ENCODE measurements around the gene NDUFA11.

NDUFA11 gene

DNA sequence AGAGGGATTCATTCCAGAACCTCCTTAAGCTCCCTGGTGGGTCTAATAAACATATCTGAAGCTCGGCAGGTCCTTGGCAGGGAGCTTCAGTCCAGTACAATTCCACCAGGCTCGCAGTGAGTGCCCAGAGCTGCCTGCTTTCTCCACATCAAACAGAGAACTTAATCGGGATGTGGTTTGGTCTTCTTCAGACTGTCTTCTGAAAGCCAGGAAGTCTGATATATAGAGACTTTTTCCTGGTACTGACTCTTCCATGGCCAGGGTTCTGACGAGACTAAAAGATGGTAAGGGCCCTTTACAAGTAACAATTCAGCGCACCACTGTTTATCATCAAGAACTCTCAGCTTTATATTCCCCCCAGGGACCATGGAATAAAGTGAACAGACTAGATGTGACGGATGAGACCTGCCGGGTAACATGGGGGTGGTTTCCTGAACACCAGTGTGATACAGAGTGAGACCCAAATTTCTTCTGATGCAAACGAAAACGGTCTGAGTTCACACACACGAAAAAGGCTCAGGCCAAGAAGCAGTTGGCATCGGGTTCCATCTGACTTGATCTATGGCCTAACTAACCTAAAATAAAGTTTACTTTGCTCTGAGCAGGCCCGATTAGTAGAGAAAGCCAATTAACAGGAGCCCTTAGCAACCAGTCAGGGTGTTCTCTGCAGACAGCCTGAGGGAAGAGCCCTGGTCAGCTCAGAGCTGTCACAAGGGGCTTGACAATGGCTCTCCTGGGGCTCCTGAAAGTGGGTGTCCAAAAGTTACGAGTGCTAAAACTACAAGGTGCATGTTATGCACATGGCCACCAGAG is 45.4 kb upstream of the NDUFA11 start:
- TF ChIP-seq CTCF (IDR thresholded peaks at IDR 0.05; ENCODE audit: low read depth, low read length, missing control alignments) = no peak
- no peak overlapping the region for H3K4me3 ChIP-seq (ENCODE audit: low read depth, low read length)

GRCh38 chr19:5947435-5947834 is 43.8 kb upstream of the NDUFA11 start:
- H3K4me3 ChIP-seq (ENCODE audit: low read depth, low read length) = no peak overlapping the region
- TF ChIP-seq CTCF (IDR thresholded peaks at IDR 0.05; ENCODE audit: low read depth, low read length, missing control alignments) = no peak
- no peak for DNase-seq (ENCODE audit: low read depth)

More for the DNA sequence above, 45.4 kb upstream of the NDUFA11 start:
- no peak for DNase-seq (ENCODE audit: low read depth)

- no peak for DNase-seq (ENCODE audit: low read depth)
- no peak for TF ChIP-seq CTCF (IDR thresholded peaks at IDR 0.05; ENCODE audit: low read depth, low read length, missing control alignments)
- H3K4me3 ChIP-seq (ENCODE audit: low read depth, low read length) = no peak overlapping the region
Observed at GRCh38 chr19:5943623-5944022, 40.0 kb upstream of the NDUFA11 start.

- DNase-seq (ENCODE audit: low read depth) = no peak
- no peak for TF ChIP-seq CTCF (IDR thresholded peaks at IDR 0.05; ENCODE audit: low read depth, low read length, missing control alignments)
- no peak overlapping the region for H3K4me3 ChIP-seq (ENCODE audit: low read depth, low read length)
Observed at GRCh38 chr19:5943045-5943444, 39.5 kb upstream of the NDUFA11 start.

GRCh38 chr19:5941673-5942072 is 38.1 kb upstream of the NDUFA11 start:
- no peak for TF ChIP-seq CTCF (IDR thresholded peaks at IDR 0.05; ENCODE audit: low read depth, low read length, missing control alignments)
- no peak overlapping the region for H3K4me3 ChIP-seq (ENCODE audit: low read depth, low read length)
- DNase-seq (ENCODE audit: low read depth) = no peak

DNA sequence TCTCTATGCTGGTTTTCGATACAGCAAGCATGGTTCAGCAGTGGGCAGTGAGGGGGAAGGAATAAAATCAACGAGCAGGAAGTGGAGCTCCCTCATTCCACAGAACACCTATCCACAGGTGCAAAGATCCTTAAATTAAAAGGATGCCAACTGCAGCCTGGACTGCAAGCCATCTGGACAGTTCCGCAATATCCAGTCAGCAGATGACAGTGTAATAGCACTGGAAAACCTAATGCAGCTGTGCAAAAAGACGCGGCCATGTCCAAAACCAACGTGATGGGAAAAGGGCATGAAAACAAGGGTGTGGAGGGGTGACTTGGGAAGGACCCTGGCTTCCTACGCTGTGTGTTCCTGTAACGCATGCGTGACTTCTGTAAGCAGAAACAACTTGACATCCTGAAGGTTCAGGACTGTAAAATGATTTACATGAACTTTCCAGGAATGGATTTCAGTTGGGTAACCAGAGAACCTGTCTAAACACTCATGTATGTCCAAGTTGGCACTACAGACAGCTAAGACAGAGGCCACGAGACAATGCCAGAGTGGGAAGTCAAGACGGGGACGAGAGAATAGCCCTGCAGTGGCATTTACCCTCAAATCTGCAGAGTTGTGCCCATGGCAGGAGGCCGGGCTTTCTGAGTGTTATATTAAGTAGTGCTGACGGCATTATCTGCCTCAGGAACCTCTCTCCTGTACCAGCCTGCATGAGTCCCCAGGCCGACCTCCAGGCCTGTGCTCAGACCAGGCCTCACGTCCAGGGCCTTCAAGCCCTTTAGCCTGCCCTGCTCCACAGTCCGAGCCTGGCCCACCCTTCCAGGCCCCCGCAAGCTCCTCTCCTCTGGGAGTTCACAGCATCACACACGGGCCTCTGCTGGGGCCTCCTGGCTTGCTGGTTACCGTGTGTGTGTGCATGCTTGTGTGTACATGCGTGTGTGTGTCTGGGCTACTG is 36.9 kb upstream of the NDUFA11 start:
- no peak for DNase-seq (ENCODE audit: low read depth)
- no peak overlapping the region for H3K4me3 ChIP-seq (ENCODE audit: low read depth, low read length)
- no peak for TF ChIP-seq CTCF (IDR thresholded peaks at IDR 0.05; ENCODE audit: low read depth, low read length, missing control alignments)

All from GM12864 (cell line).